Suprapubic skin (tissue), 4 donors: ENCODE measurements around the gene KLHL10.

Experiments used
- CTCF ChIP-seq, 2 donors: fragments of 200-600 bp in 1 of 2; fragments of 450-650 bp in 1 of 2; sonication (generic) in 1 of 2; IDR thresholded peaks; one replicate each; pipeline ENCODE4 v1.5.1; 2016 to 2019; ENCODE audit warnings: antibody characterized with exemption in 2 of 2, mild to moderate bottlenecking in 1 of 2, moderate library complexity in 1 of 2
- EP300 ChIP-seq: sonication (generic); formaldehyde crosslinking; IDR thresholded peaks from one replicate; pipeline ENCODE4 v1.6.1; 2017; ENCODE audit warnings: antibody characterized with exemption
- POLR2A ChIP-seq, 2 donors: fragments of 450-650 bp; IDR thresholded peaks; one replicate each; pipeline ENCODE4 v1.6.1; 2017; ENCODE audit warnings: antibody characterized with exemption in 2 of 2, mild to moderate bottlenecking in 2 of 2, moderate library complexity in 2 of 2
- POLR2AphosphoS5 ChIP-seq, 3 donors: sonication (generic); formaldehyde crosslinking; IDR thresholded peaks; one replicate each; pipeline ENCODE4 v1.6.1; 2017; ENCODE audit warnings: antibody characterized with exemption in 3 of 3

GRCh38 chr17:41864836-41865595 lies 27.4 kb downstream of the KLHL10 start, which contains the start of gene KLHL11:
- TF ChIP-seq CTCF (IDR thresholded peaks at IDR 0.05), result no peak
- TF ChIP-seq EP300, result no peak
- peak; percentile 71 to 79 for TF ChIP-seq POLR2A (IDR thresholded peaks at IDR 0.05)
- peak in 2 of 3 donors; percentile 64 to 75 for TF ChIP-seq POLR2AphosphoS5 (IDR thresholded peaks at IDR 0.05)
